GM12878 (cell line): ENCODE measurements around the gene PATZ1.
"Not testable (repeated sequence)": the region's sequence is repeated elsewhere in the genome, so short reads cannot be mapped to it uniquely, and the experiment has no call there.

Experiments
- CREB1 ChIP-seq: IDR thresholded peaks from 2 replicates; pipeline ENCODE4 v1.6.1; 2012; ENCODE audit warnings: low read depth, mild to moderate bottlenecking, inconsistent platforms
- NR2C1 ChIP-seq: fragments of 450-650 bp; IDR thresholded peaks from 2 replicates; pipeline ENCODE4 v1.6.1; 2017; ENCODE audit warnings: antibody characterized with exemption, mild to moderate bottlenecking, moderate library complexity
- SREBF1 ChIP-seq: IDR thresholded peaks from 2 replicates; pipeline ENCODE4 v1.6.1; 2012; ENCODE audit warnings: mild to moderate bottlenecking, low read length

- TF ChIP-seq NR2C1, SREBF1, CREB1: not testable (repeated sequence)
Observed at GRCh38 chr22:31378651-31379050, 32.5 kb upstream of the PATZ1 start.
